ENCODE measurements around the gene OR10C1.

GRCh38 chr6:29419516-29419915 lies 19.6 kb upstream of the OR10C1 start:
- TF ChIP-seq, protein P1, sequence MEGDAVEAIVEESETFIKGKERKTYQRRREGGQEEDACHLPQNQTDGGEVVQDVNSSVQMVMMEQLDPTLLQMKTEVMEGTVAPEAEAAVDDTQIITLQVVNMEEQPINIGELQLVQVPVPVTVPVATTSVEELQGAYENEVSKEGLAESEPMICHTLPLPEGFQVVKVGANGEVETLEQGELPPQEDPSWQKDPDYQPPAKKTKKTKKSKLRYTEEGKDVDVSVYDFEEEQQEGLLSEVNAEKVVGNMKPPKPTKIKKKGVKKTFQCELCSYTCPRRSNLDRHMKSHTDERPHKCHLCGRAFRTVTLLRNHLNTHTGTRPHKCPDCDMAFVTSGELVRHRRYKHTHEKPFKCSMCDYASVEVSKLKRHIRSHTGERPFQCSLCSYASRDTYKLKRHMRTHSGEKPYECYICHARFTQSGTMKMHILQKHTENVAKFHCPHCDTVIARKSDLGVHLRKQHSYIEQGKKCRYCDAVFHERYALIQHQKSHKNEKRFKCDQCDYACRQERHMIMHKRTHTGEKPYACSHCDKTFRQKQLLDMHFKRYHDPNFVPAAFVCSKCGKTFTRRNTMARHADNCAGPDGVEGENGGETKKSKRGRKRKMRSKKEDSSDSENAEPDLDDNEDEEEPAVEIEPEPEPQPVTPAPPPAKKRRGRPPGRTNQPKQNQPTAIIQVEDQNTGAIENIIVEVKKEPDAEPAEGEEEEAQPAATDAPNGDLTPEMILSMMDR (conservative IDR thresholded peaks at IDR 0.05 in 1 of 2, IDR thresholded peaks at IDR 0.05 in 1 of 2; ENCODE audit: low read depth in 1 of 2, low read length in 2 of 2) = no peak
- TF ChIP-seq EZH2 (IDR thresholded peaks at IDR 0.05; ENCODE audit: low read length, missing control alignments) = no peak
